Endothelial cell (in vitro differentiated cells): ENCODE results near the gene MALT1. TPM values are rescaled to one million over a fixed set of nuclear protein-coding genes. Genes with fewer than 3 reads are reported as not detected.
A peak's percentile ranks its signal among the peaks of the same experiment; 100 is the strongest.

ENCODE experiments used
- DNase-seq: peaks from one replicate; pipeline ENCODE4 v3.0.0; 2021; ENCODE audit warnings: low spot score
- H3K27ac Mint-ChIP-seq: one replicate; pipeline ENCODE4 v1.8.0; 2021; ENCODE audit warnings: mixed read lengths, inconsistent platforms; ENCODE audit not compliant: unreplicated experiment
- H3K27me3 Mint-ChIP-seq: one replicate; pipeline ENCODE4 v1.8.0; 2021; ENCODE audit warnings: mild to moderate bottlenecking, moderate library complexity, mixed read lengths, inconsistent platforms; ENCODE audit not compliant: unreplicated experiment
- H3K36me3 Mint-ChIP-seq: one replicate; pipeline ENCODE4 v1.8.0; 2021; ENCODE audit warnings: mild to moderate bottlenecking, low read depth, mixed read lengths, inconsistent platforms; ENCODE audit not compliant: unreplicated experiment
- H3K4me1 Mint-ChIP-seq: one replicate; pipeline ENCODE4 v1.8.0; 2021; ENCODE audit warnings: mild to moderate bottlenecking, mixed read lengths, inconsistent platforms; ENCODE audit not compliant: unreplicated experiment
- H3K4me3 Mint-ChIP-seq: one replicate; pipeline ENCODE4 v1.8.0; 2021; ENCODE audit warnings: mild to moderate bottlenecking, mixed read lengths, inconsistent platforms; ENCODE audit not compliant: unreplicated experiment
- H3K9me3 Mint-ChIP-seq: one replicate; pipeline ENCODE4 v1.8.0; 2021; ENCODE audit warnings: mixed read lengths, inconsistent platforms; ENCODE audit not compliant: unreplicated experiment
- total RNA-seq: library from RNA; stranded (reverse); fragmentation: NEBNext Ultra II Directional; extraction: Animal tissue kit (Norgen Biotek cat#: 25700); gene quantifications from one replicate; pipeline ENCODE4 v1.2.1, GENCODE V29; 2021; ENCODE audit not compliant: unreplicated experiment
- TF ChIP-seq, protein P1 (sequence below): fragments of 200-600 bp; sonication (generic); IDR thresholded peaks from one replicate; pipeline ENCODE4 v1.5.0; 2021; ENCODE audit warnings: antibody characterized with exemption; ENCODE audit not compliant: unreplicated experiment

Gene MALT1
- total RNA-seq, 1 donor from 2014 or later, result 17.3 TPM

GRCh38 chr18:58668897-58669296 lies 2.4 kb upstream of the MALT1 start:
- H3K27ac Mint-ChIP-seq, result no peak overlapping the region
- DNase-seq, result no peak
- H3K9me3 Mint-ChIP-seq, result no peaks in the 10 kb centered on the region

DNA sequence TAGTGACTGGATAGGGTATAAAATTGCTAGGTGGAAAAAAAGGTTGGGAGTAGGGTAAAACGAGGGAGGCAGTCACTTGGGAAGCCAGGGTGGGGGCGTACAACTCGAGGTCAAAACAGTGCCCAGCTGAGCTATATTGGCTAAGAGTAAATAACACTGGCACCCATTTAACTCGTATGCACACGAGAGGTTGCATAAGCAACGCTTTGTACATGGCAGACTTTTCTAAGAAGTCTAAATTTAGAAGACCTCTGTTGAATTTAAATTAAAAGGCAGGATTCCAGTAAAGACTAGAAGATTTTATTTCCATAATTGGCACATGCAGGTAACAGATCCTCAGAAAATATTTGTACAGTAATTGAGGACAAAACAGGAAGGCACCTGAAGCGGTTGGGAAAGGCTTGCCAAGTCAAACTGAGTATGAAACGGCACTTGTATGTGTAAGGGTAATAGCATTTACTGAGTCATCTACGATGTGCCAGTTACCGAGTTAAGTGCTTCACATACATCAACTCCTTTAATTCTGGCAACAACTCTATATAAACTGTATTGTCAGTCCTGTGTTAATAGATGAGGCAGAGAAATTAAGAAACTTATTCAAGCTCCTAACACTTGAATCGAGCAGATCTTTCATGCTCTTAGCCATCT lies 1.4 kb upstream of the MALT1 start:
- Mint-ChIP-seq H3K36me3 (peaks cover 3% of the 10 kb centered on the region), H3K9me3 (no peaks in the 10 kb centered on the region), H3K27ac (peak overlapping the region; percentile 63), H3K4me3 (peak overlapping the region; percentile 58), H3K27me3 (peaks cover 2% of the 10 kb centered on the region), H3K4me1 (peaks cover 20% of the 10 kb centered on the region)
- TF ChIP-seq, protein P1, sequence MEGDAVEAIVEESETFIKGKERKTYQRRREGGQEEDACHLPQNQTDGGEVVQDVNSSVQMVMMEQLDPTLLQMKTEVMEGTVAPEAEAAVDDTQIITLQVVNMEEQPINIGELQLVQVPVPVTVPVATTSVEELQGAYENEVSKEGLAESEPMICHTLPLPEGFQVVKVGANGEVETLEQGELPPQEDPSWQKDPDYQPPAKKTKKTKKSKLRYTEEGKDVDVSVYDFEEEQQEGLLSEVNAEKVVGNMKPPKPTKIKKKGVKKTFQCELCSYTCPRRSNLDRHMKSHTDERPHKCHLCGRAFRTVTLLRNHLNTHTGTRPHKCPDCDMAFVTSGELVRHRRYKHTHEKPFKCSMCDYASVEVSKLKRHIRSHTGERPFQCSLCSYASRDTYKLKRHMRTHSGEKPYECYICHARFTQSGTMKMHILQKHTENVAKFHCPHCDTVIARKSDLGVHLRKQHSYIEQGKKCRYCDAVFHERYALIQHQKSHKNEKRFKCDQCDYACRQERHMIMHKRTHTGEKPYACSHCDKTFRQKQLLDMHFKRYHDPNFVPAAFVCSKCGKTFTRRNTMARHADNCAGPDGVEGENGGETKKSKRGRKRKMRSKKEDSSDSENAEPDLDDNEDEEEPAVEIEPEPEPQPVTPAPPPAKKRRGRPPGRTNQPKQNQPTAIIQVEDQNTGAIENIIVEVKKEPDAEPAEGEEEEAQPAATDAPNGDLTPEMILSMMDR, result no peak
- DNase-seq, result no peak

More at GRCh38 chr18:58668897-58669296, 2.4 kb upstream of the MALT1 start:
- peaks cover 2% of the 10 kb centered on the region for H3K27me3 Mint-ChIP-seq
- H3K36me3 Mint-ChIP-seq, result peaks cover 3% of the 10 kb centered on the region
- TF ChIP-seq, protein P1, result no peak
- no peak overlapping the region for H3K4me3 Mint-ChIP-seq
- H3K4me1 Mint-ChIP-seq, result peaks cover 20% of the 10 kb centered on the region

DNA sequence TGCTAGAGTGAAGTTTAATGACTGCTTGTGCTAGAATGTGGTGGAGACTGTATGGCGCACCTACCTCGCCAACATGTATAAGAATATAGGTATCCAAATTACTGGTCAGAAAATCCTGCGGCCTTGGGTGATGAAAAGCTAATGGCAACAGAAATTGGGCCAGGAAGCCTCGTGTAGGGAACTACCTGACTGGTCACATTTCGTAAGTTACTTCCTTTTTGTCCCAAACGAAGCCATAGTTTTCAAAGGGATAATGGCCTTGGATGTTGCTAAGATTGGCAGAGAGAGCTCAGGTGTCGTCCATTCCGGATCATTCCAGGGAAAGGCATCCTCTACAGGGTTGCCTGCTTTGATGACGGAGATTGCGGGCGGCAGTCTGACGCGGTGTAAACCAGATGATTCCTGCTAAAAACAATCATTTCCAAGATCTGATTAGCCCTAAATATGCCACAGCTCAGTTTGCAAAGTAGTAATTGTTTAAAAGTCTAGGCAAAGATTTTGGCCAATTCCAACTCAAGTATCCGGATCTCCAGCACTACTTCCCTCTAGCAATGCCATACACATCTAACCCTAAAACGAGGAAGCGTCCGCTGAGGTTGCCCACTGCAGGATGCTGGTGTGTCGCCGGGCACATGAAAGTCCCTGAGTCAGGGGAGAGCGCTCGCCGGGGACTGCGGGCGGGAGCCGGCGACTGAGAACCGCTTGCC lies 708 bp upstream of the MALT1 start:
- Mint-ChIP-seq H3K36me3 (peaks cover 3% of the 10 kb centered on the region), H3K27me3 (peaks cover 2% of the 10 kb centered on the region), H3K27ac (peak overlapping the region; percentile 85), H3K9me3 (no peaks in the 10 kb centered on the region), H3K4me3 (peak overlapping the region; percentile 92), H3K4me1 (peaks cover 20% of the 10 kb centered on the region)
- DNase-seq, result no peak
- TF ChIP-seq, protein P1, result no peak

DNA sequence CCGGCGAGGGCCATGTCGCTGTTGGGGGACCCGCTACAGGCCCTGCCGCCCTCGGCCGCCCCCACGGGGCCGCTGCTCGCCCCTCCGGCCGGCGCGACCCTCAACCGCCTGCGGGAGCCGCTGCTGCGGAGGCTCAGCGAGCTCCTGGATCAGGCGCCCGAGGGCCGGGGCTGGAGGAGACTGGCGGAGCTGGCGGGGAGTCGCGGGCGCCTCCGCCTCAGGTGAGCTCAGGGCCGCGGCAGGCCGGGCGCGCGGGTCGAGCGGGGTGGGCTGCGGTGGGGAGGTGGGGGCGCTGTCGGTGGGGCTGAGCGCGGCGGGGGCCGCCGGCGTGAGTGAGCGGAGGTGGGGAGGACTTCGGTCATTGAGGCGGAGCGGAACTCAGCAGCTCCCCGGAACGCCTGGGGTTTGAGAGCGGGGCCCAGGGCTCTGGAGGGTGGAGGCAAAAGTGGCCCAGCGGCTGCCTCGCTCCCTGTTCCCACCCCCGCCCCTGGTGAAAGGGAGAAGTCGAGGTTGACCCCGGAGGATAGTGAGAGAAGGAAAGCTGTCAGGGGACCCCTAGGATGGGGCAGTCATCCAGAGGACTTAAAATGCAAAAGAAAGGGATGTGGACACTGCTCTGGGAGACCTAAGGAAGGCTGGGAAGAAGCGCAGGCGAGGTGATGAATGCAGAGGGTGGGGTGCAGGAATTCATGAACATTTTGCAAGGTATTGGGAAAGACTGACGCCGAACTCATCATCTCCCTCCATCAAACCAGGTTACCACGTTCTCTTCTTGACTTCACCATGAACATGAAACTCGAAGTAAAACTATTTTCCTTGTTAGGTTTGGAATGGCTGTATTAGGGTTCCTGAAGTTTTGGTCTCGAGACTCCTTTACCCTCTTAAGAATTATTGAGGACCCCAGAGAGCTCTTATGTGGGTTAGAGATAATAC lies 633 bp downstream of the MALT1 start:
- peaks cover 3% of the 10 kb centered on the region for H3K36me3 Mint-ChIP-seq
- peak overlapping the region; percentile 91 for H3K4me3 Mint-ChIP-seq
- H3K4me1 Mint-ChIP-seq, result peaks cover 20% of the 10 kb centered on the region
- H3K27ac Mint-ChIP-seq, result peak overlapping the region; percentile 34
- DNase-seq, result no peak
- H3K27me3 Mint-ChIP-seq, result peaks cover 2% of the 10 kb centered on the region
- H3K9me3 Mint-ChIP-seq, result no peaks in the 10 kb centered on the region
- TF ChIP-seq, protein P1, result no peak
